Mesendoderm (in vitro differentiated cells): ENCODE data around the gene PYHIN1.

Experiments used
- DNase-seq: peaks from one replicate; pipeline ENCODE4 v3.0.0; 2013
- H2AK5ac ChIP-seq: 2 replicates; pipeline ENCODE4 v1.6.1; 2013; ENCODE audit warnings: low read length, inconsistent platforms
- H2BK120ac ChIP-seq: 2 replicates; pipeline ENCODE4 v1.6.1; 2013; ENCODE audit warnings: low read depth, mild to moderate bottlenecking, low read length, moderate library complexity, mixed read lengths
- H2BK15ac ChIP-seq: replicated peaks from 2 replicates; pipeline ENCODE4 v1.6.1; 2013; ENCODE audit warnings: low read depth, mild to moderate bottlenecking, moderate library complexity
- H2BK5ac ChIP-seq: 2 replicates; pipeline ENCODE4 v1.6.1; 2013; ENCODE audit warnings: low read length, inconsistent platforms
- H3K18ac ChIP-seq: 2 replicates; pipeline ENCODE4 v1.6.1; 2013; ENCODE audit warnings: mild to moderate bottlenecking, low read length, mixed read lengths
- H3K23ac ChIP-seq: one replicate; pipeline ENCODE4 v1.6.1; 2013; ENCODE audit warnings: low read length
- H3K27ac ChIP-seq: 2 replicates; pipeline ENCODE4 v1.5.1; 2013; ENCODE audit warnings: low read depth, mild to moderate bottlenecking, inconsistent platforms, low read length, moderate library complexity
- H3K27me3 ChIP-seq: 2 replicates; pipeline ENCODE4 v1.6.1; 2013; ENCODE audit warnings: low read length, control low read depth, mild to moderate bottlenecking, inconsistent platforms; ENCODE audit not compliant: insufficient read depth, poor library complexity
- H3K36me3 ChIP-seq: 2 replicates; pipeline ENCODE4 v1.6.1; 2013; ENCODE audit warnings: low read length, inconsistent platforms; ENCODE audit not compliant: control insufficient read depth, insufficient read depth
- H3K4ac ChIP-seq: one replicate; pipeline ENCODE4 v1.6.1; 2013; ENCODE audit warnings: low read depth, mild to moderate bottlenecking, low read length, moderate library complexity
- H3K4me1 ChIP-seq: 2 replicates; pipeline ENCODE4 v1.6.1; 2013; ENCODE audit warnings: low read depth, low read length, inconsistent platforms; ENCODE audit not compliant: control insufficient read depth
- H3K4me2 ChIP-seq: 2 replicates; pipeline ENCODE4 v1.6.1; 2013; ENCODE audit warnings: low read length
- H3K4me3 ChIP-seq: 2 replicates; pipeline ENCODE4 v1.5.1; 2013; ENCODE audit warnings: mild to moderate bottlenecking, low read length
- H3K56ac ChIP-seq: one replicate; pipeline ENCODE4 v1.6.1; 2013; ENCODE audit warnings: low read length
- H3K79me1 ChIP-seq: 2 replicates; pipeline ENCODE4 v1.6.1; 2013; ENCODE audit warnings: low read length, inconsistent platforms
- H3K79me2 ChIP-seq: 2 replicates; pipeline ENCODE4 v1.6.1; 2013; ENCODE audit warnings: mild to moderate bottlenecking, low read length; ENCODE audit not compliant: control insufficient read depth, insufficient read depth
- H3K9ac ChIP-seq: 2 replicates; pipeline ENCODE4 v1.6.1; 2013; ENCODE audit warnings: low read length, inconsistent platforms
- H4K5ac ChIP-seq: one replicate; pipeline ENCODE4 v1.6.1; 2013; ENCODE audit warnings: low read length
- H4K8ac ChIP-seq: one replicate; pipeline ENCODE4 v1.6.1; 2013; ENCODE audit warnings: low read depth, mild to moderate bottlenecking, control low read depth, low read length, moderate library complexity
- WGBS: extraction: QIAGEN DNeasy Blood & Tissue Kit; methylation state at CpG from one replicate; pipeline ENCODE4 v1.1.7; 2013; ENCODE audit warnings: low lambda C conversion rate, missing lambda C conversion rate; ENCODE audit not compliant: insufficient coverage; ENCODE audit errors: extremely low coverage; 5-methylcytosine and 5-hydroxymethylcytosine counted together

PYHIN1 gene

DNA sequence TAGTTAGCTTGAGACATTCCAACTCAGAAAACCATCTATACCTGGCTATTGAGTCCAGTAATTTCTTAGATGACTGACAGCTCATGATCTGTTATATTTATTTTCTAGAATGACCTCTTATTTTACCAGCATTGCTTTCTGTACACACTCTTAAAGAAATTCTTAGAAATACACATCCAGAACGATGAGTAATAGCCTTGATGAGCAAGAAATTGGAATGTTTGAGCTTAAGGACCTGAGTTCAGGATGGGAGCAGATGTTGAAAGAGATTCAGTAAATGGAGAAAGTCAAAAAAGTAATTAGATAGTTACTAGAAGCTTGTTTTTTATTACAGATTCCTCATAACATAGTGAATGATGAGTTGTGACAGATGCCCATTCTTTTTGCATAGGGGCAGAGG lies 11.7 kb downstream of the PYHIN1 start:
- H3K9ac ChIP-seq = no peak overlapping the region
- H3K4ac ChIP-seq = no peak overlapping the region
- no CpG with 5 or more reads among the region's 1 CpG for WGBS
- no peak overlapping the region for H2AK5ac ChIP-seq
- H3K18ac ChIP-seq = no peak overlapping the region
- no peaks in the 10 kb centered on the region for H3K27me3 ChIP-seq
- no peak overlapping the region for H4K8ac ChIP-seq
- H3K56ac ChIP-seq = no peak overlapping the region
- no peak overlapping the region for H2BK15ac ChIP-seq
- no peak overlapping the region for H3K4me2 ChIP-seq
- no peak overlapping the region for H3K23ac ChIP-seq
- no peak overlapping the region for H3K27ac ChIP-seq
- DNase-seq = no peak
- no peak overlapping the region for H4K5ac ChIP-seq
- H3K36me3 ChIP-seq = no peaks in the 10 kb centered on the region
- H3K79me2 ChIP-seq = no peaks in the 10 kb centered on the region
- H3K4me3 ChIP-seq = no peak overlapping the region
- H2BK5ac ChIP-seq = no peak overlapping the region
- no peaks in the 10 kb centered on the region for H3K79me1 ChIP-seq
- no peaks in the 10 kb centered on the region for H3K4me1 ChIP-seq
- no peak overlapping the region for H2BK120ac ChIP-seq

DNA sequence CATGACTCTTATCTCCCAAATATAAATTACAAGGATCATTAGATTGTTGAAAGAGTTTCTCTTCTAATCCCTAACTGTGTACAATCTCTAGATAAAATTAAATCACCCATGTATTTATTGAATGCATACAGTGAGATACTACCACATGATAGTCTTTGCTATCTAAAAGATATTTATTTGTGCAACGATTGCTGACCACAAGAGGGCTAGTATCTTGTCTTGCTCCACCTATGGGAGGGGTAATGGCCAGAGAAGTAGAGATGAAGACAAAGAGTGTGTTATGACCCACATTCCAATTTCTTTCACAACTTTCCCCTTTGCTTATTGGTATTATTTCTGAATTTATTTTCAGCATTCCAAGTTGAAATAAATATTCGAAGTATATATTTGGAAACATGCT lies 13.7 kb downstream of the PYHIN1 start:
- Histone ChIP-seq H3K79me1 (no peaks in the 10 kb centered on the region), H3K79me2 (no peaks in the 10 kb centered on the region), H2AK5ac (no peak overlapping the region), H3K18ac (no peak overlapping the region), H3K36me3 (no peaks in the 10 kb centered on the region), H4K5ac (no peak overlapping the region), H3K56ac (no peak overlapping the region), H3K4me1 (no peaks in the 10 kb centered on the region), H3K27me3 (no peaks in the 10 kb centered on the region), H3K27ac (no peak overlapping the region), H3K9ac (no peak overlapping the region), H2BK5ac (no peak overlapping the region), H3K4ac (no peak overlapping the region), H3K4me3 (no peak overlapping the region), H3K4me2 (no peak overlapping the region), H2BK120ac (no peak overlapping the region), H2BK15ac (no peak overlapping the region), H4K8ac (no peak overlapping the region), H3K23ac (no peak overlapping the region)
- no CpG with 5 or more reads among the region's 2 CpGs for WGBS
- no peak for DNase-seq

DNA sequence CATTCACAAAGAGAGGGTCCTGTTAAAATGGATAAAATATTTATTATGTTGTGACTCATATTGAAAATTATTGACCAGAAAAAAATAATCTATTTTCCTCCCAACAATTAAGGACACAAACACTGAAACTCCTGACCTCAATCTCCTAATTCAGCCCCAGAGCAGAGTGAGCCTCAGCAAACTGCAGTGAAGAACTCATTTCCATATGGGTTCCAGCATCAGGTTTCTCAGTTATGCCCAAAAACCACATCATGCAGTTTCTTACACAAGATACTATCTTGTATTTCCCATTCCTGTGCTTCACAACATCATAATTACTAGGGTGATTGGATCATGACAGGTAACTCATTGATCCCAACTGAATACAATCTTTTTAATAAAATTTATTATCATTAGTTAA lies 15.4 kb downstream of the PYHIN1 start:
- no peak overlapping the region for H2AK5ac ChIP-seq

DNA sequence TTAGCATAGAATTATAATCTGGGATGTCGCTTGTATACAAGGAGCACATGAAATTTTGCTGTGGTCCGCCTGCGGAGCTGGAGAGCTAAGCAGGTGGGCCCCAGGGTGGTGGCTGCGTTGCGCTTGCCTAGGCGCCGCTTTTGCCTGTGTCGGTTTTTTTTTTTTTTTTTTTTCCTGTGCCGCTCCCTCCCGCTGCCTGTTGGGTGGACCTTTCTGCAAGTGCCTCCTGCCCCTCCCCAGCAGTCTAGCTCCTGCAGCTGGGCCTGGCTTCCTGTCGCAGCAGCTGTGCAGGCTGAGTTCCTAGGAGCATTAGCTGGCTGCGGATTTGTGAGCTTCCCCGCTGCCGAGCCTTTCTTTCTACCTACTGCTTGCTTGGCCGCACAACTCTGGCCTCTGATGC lies 20.6 kb downstream of the PYHIN1 start:
- H4K5ac ChIP-seq = no peak overlapping the region
- H3K4me3 ChIP-seq = no peak overlapping the region
- no peak overlapping the region for H3K4ac ChIP-seq
- H3K36me3 ChIP-seq = no peaks in the 10 kb centered on the region
- H3K18ac ChIP-seq = no peak overlapping the region
- no peaks in the 10 kb centered on the region for H3K79me2 ChIP-seq
- H3K56ac ChIP-seq = no peak overlapping the region
- H3K79me1 ChIP-seq = no peaks in the 10 kb centered on the region
- no peak overlapping the region for H3K27ac ChIP-seq
- no peaks in the 10 kb centered on the region for H3K4me1 ChIP-seq
- no peaks in the 10 kb centered on the region for H3K27me3 ChIP-seq
- no peak overlapping the region for H4K8ac ChIP-seq
- no peak overlapping the region for H3K9ac ChIP-seq
- no peak overlapping the region for H2BK15ac ChIP-seq
- DNase-seq = no peak
- no peak overlapping the region for H2AK5ac ChIP-seq
- H2BK5ac ChIP-seq = no peak overlapping the region
- H2BK120ac ChIP-seq = no peak overlapping the region
- H3K23ac ChIP-seq = no peak overlapping the region
- no peak overlapping the region for H3K4me2 ChIP-seq
- WGBS = no CpG with 5 or more reads among the region's 15 CpGs

More for the DNA sequence above, 15.4 kb downstream of the PYHIN1 start:
- H2BK15ac ChIP-seq = no peak overlapping the region
- no peak overlapping the region for H3K4me2 ChIP-seq
- no peaks in the 10 kb centered on the region for H3K27me3 ChIP-seq
- H3K18ac ChIP-seq = no peak overlapping the region
- no peaks in the 10 kb centered on the region for H3K4me1 ChIP-seq
- H3K27ac ChIP-seq = no peak overlapping the region
- H3K9ac ChIP-seq = no peak overlapping the region
- no peaks in the 10 kb centered on the region for H3K36me3 ChIP-seq
- H4K8ac ChIP-seq = no peak overlapping the region
- H4K5ac ChIP-seq = no peak overlapping the region
- no peaks in the 10 kb centered on the region for H3K79me2 ChIP-seq
- no peak for DNase-seq
- no peak overlapping the region for H2BK120ac ChIP-seq
- H3K56ac ChIP-seq = no peak overlapping the region
- H3K4me3 ChIP-seq = no peak overlapping the region
- H3K4ac ChIP-seq = no peak overlapping the region
- no peak overlapping the region for H2BK5ac ChIP-seq
- no peaks in the 10 kb centered on the region for H3K79me1 ChIP-seq
- H3K23ac ChIP-seq = no peak overlapping the region

DNA sequence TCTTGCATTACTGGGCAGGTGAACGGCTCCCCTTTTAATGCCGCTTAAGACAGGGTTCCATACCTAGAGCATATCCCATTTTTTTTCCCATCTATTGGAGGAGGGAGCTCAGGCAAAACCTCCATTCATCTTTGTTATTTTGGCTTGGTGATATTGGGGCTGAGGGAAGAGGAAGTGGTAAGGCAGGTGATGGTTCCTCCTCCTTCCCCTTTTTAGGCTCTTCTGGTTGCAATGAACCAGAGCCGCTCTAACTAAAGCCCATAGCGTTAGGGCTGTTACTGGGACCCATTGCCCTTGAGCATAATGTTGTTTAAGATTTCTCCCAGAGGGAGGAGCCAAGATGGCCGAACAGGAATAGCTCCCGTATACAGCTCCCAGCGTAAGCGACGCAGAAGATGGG lies 21.1 kb downstream of the PYHIN1 start:
- no peaks in the 10 kb centered on the region for H3K27me3 ChIP-seq
- H3K4me1 ChIP-seq = no peaks in the 10 kb centered on the region
- DNase-seq = no peak
- no peak overlapping the region for H2BK5ac ChIP-seq
- H3K79me2 ChIP-seq = no peaks in the 10 kb centered on the region
- H4K5ac ChIP-seq = no peak overlapping the region
- H2AK5ac ChIP-seq = no peak overlapping the region
- no peaks in the 10 kb centered on the region for H3K79me1 ChIP-seq
- no peaks in the 10 kb centered on the region for H3K36me3 ChIP-seq
- no peak overlapping the region for H4K8ac ChIP-seq
- no peak overlapping the region for H3K27ac ChIP-seq
- no CpG with 5 or more reads among the region's 9 CpGs for WGBS
- no peak overlapping the region for H3K4ac ChIP-seq
- H3K23ac ChIP-seq = no peak overlapping the region
- no peak overlapping the region for H3K9ac ChIP-seq
- H3K4me3 ChIP-seq = no peak overlapping the region
- H3K4me2 ChIP-seq = no peak overlapping the region
- H2BK120ac ChIP-seq = no peak overlapping the region
- no peak overlapping the region for H2BK15ac ChIP-seq
- H3K56ac ChIP-seq = no peak overlapping the region
- H3K18ac ChIP-seq = no peak overlapping the region

DNA sequence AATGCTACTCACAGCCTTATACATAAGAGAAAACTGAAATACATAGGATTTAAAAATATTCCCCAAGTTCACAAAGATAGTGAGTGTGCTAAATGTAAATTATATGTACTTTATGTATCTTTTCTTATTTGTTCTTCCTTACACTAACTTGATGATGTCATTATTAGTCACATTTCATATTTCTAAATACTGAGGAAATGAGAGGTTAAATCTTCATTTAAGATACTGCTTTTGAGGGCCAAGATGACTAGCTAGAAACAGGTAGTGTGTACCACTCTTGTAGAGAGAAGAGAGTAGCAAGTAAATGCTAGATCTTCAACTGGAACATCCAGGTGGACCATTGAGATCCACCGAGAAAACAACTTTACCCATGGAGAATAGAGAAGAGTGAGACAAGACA lies 29.8 kb downstream of the PYHIN1 start:
- Histone ChIP-seq H3K36me3 (no peaks in the 10 kb centered on the region), H2BK5ac (no peak overlapping the region), H3K4me2 (no peak overlapping the region), H4K5ac (no peak overlapping the region), H2BK120ac (no peak overlapping the region), H3K27me3 (no peaks in the 10 kb centered on the region), H3K4ac (no peak overlapping the region), H2BK15ac (no peak overlapping the region), H2AK5ac (no peak overlapping the region), H3K79me1 (no peaks in the 10 kb centered on the region), H3K9ac (no peak overlapping the region), H3K56ac (no peak overlapping the region), H3K27ac (no peak overlapping the region), H3K18ac (no peak overlapping the region), H3K23ac (no peak overlapping the region), H3K4me1 (no peaks in the 10 kb centered on the region), H4K8ac (no peak overlapping the region), H3K4me3 (no peak overlapping the region), H3K79me2 (no peaks in the 10 kb centered on the region)
- DNase-seq = no peak
- WGBS = no CpG with 5 or more reads among the region's 1 CpG
